HG03280 (cell line): ENCODE data around the gene MYO10.
"Not testable (repeated sequence)": the region's sequence is repeated elsewhere in the genome, so short reads cannot be mapped to it uniquely, and the experiment has no call there.

ENCODE experiments used
- ATAC-seq: cut with Tn5 transposase; IDR thresholded peaks from one replicate; pipeline ENCODE4 v1.9.1; 2021; ENCODE audit warnings: mild to moderate bottlenecking, moderate library complexity; ENCODE audit not compliant: unreplicated experiment

MYO10 gene

DNA sequence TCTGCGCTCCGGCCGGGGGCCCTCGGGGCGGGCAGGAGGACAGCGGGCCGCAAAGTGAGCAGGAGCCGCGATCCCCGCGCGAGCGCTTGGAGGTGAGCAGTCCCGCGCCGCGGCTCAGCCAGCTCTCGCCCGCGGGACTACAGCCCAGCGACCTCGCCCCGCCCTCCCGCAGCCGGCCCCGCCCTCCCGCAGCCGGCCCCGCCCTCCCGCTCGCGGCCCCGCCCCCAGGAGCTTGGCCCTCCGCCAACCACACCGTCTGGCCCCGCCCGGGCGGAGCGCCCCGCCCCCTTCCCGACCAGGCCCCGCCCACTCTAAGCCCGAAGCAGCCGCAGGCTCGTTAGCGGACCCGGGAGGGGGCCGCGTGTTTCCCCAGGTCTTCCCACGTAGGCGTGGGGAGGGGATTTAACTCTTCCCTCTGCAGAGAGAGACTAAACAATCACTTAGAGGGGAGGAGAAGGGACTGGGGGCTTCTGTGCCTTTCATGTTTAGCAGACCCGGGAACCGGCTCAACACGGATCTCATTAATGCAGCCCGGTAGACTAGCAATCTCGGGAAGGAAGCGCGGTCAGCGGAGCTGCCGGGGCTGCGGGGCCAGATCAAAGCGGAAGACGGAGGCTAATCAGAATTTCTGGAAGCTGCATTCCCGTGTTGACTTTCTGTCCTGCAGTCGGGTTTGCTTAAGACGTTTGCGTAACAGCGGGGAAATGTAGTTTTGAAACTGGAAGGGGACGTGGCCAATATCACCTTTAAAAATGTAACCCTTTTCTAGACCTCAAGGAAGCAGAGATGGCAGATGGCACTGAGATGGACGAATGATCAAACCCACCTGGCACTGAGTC is at the start of gene MYO10:
MYO10 (minus strand) TSS at position 139 of the 839 bp plus-strand sequence. CDS start 480 bp downstream, outside the sequence.
- ATAC-seq, result peak; percentile 71

DNA sequence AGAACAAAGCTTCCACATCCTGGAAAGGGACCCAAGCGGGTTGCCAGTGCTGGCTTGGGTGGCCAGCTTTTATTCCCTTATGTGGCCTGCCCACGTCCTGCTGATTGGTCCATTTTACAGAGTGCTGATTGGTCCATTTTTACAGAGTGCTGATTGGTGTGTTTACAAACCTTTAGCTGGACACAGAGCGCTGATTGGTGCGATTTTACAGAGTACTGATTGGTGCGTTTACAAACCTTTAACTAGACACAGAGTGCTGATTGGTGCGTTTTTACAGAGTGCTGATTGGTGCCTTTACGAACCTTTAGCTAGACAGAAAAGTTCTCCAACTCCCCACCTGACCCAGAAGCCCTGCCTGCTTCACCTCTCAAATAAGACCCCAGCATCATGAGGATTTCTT is 49.2 kb upstream of the MYO10 start:
- not testable (repeated sequence) for ATAC-seq

DNA sequence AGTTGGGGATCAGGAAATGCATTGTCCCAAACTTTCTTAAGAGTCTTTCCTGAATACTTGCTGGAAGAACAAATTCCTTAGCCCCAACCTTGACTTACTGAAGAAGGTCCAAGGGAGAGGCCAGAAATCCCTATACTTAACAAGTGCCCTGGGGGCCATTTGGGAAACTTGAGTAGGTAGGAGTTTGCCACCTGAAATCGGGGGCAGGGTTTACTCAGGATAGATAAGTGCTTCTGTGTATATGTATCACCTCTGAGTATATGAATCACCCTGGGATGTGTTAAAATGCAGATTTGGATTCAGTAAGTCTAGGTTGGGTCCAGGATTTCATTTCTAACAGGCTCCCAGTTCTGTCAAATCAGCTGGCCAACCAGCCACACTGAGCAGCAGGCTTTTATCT is 47.9 kb upstream of the MYO10 start:
- no peak for ATAC-seq

DNA sequence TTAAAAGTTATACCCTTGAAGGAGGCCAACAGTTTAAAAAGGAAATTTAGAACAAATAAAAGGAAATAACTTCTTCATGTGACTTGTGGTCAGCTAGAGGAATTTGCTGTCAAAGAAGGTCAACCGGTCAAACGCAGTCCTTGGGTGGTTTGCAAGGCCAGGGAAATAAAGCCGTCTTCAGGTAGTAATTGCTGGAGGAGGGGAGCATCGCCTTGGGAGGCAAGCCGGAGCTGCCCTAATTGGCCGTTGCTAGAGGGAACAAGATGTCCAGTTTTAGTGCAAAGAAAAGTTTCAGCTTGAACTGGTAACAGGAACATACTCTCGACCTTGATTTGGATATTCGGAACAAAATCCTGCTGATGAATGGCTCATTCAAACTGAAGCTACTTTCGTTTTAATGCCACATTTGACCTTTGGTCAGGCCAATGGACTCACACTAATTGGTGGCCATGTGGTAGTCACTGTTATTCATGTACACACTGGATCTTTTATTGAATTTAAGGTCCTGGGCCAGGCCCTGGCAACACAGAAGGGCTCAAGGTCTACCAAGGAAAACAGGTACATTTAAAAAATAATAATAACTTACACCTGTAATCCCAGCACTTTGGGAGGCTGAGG is 47.0 kb upstream of the MYO10 start:
- no peak for ATAC-seq

DNA sequence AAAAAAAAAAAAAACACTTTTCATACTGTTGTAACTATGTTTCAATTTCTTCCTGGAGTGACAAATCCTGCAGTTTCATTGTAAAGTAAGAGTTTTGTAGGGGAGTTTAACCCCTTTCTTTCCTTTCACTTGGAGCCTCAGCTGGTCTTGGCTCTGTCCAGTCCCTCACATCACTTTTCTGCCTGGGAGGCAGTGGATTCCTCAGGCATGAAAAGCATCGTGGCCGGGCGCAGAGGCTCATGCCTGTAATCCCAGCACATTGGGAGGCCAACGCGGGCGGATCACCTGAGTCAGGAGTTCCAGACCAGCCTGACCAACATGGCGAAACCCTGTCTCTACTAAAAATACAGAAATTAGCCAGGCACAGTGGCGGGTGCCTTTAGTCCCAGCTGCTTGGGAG is 45.6 kb upstream of the MYO10 start:
- ATAC-seq, result no peak

DNA sequence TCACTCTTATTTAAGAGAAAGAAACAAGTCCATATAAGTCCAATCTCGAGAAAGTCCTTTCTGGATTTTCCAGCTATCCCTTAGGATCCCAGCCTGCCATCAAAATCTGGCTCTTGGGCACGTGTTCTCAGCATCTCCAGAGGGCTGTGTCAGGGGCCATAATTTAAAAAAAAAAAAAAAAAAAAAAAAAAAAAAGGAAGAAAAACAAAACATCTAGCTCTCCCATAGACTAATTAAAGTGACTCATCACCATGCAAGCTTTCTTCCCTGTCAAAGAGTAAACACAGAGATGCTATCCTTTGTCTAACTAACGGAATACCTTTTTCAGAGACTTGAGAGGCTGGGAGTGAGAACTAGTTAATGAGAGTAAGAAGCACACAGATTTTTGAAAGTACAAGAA is 44.9 kb upstream of the MYO10 start:
- no peak for ATAC-seq

DNA sequence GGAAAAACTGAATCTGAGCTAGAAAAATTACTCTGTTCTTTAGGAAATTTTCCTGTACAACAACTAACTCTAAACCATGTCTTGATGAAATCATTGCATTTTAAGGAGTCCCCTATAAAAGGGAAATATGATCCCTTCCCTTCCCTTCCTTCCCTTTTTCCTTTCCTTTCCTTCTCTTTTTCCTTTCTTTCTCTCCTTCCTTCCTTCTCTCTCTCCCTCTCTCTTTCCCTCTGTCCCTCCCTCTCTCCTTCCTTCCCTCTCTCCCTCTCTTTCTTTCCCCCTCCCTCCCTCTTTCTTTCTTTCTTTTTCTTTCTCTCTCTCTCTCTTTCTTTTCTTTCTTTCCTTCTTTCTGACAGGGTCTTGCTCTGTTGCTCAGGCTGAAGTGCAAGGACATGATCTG is 42.2 kb upstream of the MYO10 start:
- no peak for ATAC-seq

DNA sequence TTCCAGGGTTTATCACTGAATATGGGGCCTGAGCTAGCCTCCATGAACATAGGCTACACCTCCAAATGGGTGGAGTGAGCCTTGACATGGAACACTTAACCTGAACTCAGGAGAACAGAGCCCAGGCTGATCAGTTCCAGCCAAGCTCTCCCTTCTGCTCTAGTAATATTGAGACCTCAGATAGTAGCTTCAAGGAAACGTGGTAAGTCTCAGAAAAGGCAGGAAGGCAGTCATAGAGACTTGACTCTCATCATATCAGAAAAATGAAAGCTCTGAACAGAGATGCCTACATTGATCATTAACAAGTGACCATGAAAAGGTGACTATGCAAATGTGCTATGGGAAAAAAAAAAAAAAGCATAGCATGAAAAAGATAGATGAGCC is 40.5 kb upstream of the MYO10 start:
- peak; percentile 64 for ATAC-seq

DNA sequence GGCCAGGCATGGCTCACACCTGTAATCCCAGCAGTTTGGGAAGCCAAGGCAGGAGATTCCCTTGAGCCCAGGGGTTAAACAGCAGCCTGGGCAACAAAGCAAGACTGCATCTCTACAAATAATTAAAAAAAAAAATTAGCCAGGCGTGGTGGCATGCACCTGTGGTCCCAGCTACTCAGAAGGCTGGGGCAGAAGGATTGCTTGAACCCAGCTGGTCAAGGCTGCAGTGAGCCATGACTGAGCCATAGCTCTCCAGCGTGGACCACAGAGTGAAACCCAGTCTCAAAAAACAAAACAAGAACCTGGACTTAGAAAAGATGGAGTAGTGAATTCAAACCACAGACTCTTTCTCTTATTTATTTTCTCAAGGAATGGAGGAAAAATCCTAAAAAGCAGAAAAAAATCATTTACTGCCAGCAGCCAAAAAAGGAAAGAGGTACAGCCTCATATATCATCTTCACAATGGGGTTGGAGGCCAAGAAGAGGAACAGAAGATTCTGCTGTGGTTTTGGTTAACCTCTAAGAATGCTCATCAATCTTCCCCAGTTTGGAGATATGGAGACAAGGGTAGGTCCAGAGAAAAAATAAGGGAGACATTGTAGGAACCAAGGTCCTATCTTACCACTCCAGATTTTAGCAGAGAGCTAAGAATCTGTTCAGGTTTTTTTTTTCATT is 40.0 kb upstream of the MYO10 start:
- ATAC-seq, result peak; percentile 74

DNA sequence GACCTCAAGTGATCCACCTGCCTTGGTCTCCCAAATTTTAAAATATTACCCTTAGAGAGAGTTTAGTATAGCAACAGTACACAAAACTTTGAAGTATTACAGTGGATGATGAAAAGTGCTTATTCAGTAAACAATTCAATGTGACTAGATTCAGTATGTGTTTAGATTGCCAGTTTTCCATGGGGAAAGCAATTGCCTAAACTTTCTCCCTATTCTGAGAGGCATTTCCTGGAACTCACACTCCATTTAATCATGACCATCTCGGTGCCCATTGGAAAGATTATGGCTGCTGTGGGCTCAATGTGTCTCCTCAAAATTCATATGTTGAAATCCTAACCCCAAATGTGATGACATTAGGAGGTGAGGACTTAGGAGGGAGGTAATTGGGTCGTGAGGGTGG is 38.9 kb upstream of the MYO10 start:
- ATAC-seq, result no peak

DNA sequence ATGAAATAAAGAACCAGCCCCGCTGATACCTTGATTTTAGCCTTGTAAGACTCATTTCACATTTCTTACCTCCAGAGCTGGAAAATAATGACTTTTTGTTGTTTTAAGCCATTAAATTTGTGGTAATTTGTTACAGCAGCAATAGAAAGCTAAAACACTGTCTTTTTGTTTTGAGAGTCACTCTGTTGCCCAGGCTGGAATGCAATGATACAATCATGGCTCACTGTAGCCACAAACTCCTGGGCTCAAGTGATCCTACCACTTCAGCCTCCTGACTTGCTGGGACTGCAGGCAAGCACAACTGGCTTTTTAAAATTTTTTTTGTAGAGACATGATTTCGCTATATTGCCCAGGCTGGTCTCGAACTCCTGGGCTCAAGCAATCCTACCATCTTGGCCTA is 34.7 kb upstream of the MYO10 start:
- no peak for ATAC-seq

DNA sequence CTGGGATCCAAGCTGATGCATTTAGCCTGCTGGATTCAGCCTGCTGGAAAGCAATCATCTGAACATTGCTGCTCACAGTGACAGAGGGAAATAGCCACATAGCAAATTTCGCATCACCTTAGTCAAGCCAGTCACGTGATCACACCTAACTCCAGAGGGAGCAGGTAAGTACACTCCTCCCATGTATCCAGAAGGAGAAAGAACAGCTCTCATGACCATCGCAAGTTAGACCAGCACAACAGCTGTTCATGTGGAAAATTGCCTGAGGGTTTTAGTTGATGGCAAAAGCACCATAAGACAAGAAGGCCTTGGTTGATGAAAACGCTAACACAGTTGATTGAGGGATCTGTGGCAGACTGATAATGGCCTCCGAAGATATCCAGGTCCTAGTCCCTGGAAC is 34.2 kb upstream of the MYO10 start:
- ATAC-seq, result no peak

DNA sequence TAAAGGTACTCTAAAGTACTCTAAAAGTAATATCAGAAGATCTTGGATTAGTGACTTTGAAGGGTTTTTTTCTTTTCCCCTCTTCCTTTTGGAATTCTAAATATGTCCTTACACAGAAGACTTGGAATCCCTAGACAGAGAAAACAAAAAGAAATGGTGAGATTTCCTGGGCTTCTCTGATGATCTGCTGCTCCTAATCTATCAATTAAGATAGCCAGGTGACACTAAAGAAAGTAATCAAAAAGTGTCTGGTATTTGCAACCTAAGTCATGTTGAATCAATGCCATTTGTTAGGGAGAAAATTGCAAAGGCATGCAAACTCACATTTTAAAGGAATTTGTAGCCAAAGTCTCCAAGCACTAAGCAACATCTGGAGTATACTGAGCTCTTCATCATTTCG is 29.5 kb upstream of the MYO10 start:
- ATAC-seq, result no peak

DNA sequence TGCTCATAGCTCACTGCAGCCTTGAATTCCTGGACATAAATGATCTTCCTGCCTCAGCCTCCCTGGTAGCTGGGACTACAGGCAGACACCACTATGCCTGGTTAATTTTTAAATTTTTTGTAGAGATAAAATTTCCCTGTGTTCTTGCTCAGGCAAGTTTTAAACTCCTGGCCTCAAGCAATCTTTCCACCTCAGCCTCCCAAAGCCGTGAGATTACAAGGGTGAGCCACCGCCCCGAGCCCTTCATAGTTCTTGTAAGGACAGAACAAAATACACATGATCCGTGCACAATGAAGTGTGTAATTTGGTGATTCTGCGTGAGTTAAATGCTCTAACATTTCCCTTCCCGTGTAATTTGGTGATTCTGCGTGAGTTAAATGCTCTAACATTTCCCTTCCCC is 27.7 kb upstream of the MYO10 start:
- no peak for ATAC-seq

DNA sequence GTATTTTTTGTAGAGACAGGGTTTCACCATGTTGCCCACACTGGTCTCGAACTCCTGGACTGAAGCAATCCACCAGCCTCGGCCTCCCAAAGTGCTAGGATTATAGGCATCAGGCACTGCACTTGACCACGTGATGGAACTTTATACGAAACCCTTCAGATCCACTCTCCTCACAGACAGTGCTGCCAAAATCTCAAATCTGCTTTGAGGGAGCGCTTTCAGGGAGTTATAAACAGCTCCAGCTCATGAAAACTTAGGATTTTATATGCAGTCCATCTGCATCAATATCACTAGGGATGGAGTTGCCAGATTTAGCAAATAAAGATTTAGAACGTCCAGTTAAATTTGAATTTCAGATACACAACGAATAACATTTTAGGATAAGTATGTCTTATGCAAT is 25.0 kb upstream of the MYO10 start:
- ATAC-seq, result no peak

DNA sequence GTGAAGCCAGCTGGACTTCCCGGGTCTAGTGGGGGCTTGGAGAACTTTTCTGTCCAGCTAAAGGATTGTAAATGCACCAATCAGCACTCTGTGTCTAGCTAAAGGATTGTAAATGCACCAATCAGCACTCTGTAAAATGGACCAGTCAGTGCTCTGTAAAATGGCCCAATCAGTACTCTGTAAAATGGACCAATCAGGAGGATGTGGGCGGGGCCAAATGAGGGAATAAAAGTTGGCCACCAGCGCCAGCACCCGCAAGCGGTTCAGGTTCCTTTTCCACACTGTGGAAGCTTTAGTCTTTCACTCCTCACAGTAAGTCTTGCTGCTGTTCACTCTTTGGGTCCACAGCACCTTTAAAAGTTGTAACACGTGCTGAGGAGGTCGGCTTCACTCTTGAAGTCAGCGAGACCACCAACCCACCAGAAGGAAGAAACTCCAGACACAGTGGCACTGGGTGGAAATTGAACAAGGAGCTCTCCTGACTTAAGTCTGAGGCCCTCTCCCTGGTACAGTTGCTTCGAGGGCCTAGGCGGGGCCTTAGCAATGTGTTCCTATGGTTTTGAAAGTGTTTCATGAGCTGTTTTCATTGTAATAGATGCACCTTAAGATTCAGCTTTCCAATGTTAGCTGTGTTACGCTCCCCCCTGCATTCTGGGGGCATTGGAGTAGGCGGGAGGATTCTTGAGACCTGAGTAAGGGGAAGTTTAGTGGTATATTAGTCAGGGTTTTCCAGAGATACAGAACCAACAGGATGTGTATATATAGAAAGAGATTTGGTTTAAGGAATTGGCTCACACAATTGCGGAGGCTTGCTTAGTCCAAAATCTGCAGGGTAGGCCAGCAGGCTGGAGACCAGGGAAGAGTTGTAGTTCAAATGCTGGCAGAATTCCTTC is 21.5 kb upstream of the MYO10 start:
- no peak for ATAC-seq

DNA sequence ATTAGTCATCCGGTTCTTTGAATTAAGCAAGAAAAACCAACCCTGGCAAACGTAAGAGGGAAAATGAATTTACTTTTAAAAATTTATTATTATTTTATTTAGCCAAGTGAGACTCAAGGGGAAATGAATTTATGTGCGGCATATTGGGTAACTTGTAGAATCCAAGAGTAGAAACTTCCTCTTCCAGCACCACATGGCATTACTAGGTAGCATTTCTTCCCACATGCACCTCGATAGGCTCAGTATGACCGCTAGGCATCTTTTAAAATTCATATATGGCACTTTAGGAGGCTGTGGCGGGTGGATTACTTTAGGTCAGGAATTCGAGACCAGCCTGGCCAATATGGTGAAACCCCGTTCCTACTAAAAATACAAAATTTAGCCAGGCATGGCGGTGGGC is 17.6 kb upstream of the MYO10 start:
- ATAC-seq, result no peak

DNA sequence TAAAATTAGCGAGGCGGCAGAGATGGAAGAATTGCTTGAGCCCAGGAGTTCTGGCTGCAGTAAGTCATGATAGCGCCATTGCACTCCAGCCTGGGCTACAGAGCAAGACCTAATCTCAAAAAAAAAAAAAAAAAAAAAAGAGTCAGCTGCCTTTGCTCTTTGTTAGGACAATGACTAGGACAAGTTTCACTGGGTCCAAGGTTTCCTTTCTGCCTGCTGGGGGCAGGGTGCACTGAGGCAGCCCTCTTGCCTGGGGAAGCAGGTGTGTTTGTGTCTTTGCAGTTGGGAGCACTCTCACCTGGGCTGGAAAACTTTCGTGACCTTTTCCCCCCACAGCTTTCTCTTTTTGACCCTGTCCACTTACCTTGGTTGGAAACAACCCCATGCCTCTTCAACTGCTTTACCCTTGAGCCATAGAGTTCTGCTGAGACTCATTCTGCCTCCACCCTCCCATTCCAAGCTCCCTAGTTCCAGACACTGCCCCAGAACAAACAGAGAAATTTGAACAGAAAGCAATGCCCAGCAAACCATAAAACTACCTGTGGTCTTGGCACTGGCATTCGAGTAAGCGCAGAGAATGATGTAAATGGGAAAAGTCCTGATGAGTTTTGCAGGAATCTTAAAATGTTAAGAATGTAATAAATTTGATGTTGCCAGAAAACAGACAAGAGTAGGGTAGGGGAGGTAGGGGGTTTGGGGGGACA is 17.0 kb upstream of the MYO10 start:
- ATAC-seq, result no peak

DNA sequence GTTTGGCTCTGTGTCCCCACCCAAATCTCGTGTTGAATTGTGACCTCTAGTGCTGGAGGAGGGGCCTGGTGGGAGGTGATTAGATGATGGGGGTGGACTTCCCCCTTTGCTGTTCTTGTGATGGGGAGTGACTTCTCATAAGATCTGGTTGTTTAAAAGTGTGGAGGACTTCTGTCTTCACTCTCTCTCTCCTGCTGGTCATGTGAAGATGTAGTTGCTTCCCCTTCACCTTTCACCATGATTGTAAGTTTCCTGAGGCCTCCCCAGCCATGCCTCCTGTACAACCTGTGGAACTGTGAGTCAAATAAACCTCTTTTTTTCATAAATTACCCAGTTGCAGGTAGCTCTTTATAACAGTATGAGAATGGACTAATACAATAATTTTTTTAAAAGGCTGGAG is 10.6 kb upstream of the MYO10 start:
- no peak for ATAC-seq

DNA sequence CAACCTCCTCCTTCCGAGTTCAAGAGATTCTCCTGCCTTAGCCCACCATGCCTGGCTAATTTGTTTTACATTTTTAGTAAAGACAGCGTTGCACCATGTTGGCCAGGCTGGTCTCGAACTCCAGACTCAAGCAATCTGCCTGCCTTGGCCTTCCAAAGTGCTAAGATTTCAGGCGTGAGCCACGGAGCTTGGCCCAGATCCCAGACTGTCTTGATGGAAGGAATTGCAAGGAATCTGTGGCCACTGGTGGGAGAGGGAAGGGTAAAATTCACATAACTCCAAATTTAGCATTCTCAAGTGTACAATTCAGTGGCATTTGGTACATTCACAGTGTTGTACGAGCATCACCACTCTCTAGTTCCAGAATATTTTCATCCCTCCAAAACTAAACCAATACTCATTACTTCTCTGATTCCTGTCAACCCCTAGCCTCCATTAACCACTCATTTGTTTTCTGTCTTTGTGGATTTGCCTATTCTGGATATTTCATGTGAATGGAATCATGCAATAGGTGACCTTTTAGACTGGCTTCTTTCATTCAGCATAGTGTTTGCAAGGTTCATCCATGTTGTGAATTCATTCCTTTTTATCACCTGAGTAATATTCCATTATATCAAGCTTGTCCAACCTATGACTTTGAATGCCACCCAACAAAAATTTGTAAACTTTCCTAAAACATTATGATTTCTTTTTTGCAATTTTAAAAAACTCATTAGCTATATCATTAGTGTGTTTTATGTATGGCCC is 8.9 kb upstream of the MYO10 start:
- no peak for ATAC-seq
